ENCODE data around the gene TMA7B. TPM values are rescaled to one million over a fixed set of nuclear protein-coding genes. Genes with fewer than 3 reads are reported as not detected.

TMA7B gene
- total RNA-seq, 4 donors from 2014 or later = 0.27 TPM; not detected in 3

- 42 to 45% methylated on average over 6 of the region's 6 CpGs for WGBS, 2 donors
- H3K4me3 ChIP-seq (ENCODE audit: low read depth, poor library complexity, severe bottlenecking) = no peak overlapping the region
- no peak for TF ChIP-seq POLR2A (IDR thresholded peaks at IDR 0.05)
- TF ChIP-seq, protein P1, sequence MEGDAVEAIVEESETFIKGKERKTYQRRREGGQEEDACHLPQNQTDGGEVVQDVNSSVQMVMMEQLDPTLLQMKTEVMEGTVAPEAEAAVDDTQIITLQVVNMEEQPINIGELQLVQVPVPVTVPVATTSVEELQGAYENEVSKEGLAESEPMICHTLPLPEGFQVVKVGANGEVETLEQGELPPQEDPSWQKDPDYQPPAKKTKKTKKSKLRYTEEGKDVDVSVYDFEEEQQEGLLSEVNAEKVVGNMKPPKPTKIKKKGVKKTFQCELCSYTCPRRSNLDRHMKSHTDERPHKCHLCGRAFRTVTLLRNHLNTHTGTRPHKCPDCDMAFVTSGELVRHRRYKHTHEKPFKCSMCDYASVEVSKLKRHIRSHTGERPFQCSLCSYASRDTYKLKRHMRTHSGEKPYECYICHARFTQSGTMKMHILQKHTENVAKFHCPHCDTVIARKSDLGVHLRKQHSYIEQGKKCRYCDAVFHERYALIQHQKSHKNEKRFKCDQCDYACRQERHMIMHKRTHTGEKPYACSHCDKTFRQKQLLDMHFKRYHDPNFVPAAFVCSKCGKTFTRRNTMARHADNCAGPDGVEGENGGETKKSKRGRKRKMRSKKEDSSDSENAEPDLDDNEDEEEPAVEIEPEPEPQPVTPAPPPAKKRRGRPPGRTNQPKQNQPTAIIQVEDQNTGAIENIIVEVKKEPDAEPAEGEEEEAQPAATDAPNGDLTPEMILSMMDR (IDR thresholded peaks at IDR 0.05) = no peak
- intact Hi-C loops (cut with DNase I; ENCODE audit: low total_unique reads) = no loop called here
- no peak for DNase-seq (ENCODE audit: low spot score in 2 of 2)
Observed at GRCh38 chr22:40004836-40005235, 44.6 kb downstream of the TMA7B start.

- 39 to 59% methylated on average over 8 of the region's 8 CpGs for WGBS, 2 donors
- TF ChIP-seq POLR2A (IDR thresholded peaks at IDR 0.05) = no peak
- TF ChIP-seq, protein P1 (IDR thresholded peaks at IDR 0.05) = no peak
- intact Hi-C loops (cut with DNase I; ENCODE audit: low total_unique reads) = no loop called here
Observed at GRCh38 chr22:40006641-40007040, 46.4 kb downstream of the TMA7B start.

GRCh38 chr22:40007853-40008710 is 47.9 kb downstream of the TMA7B start:
- intact Hi-C loops (cut with DNase I; ENCODE audit: low total_unique reads) = no loop called here
- WGBS, 2 donors = 51 to 53% methylated on average over 27 of the region's 27 CpGs
- TF ChIP-seq, protein P1 (IDR thresholded peaks at IDR 0.05) = no peak
- TF ChIP-seq POLR2A (IDR thresholded peaks at IDR 0.05) = no peak
- no peak for DNase-seq (ENCODE audit: low spot score in 2 of 2)
- no peak overlapping the region for H3K4me3 ChIP-seq (ENCODE audit: low read depth, poor library complexity, severe bottlenecking)

More at GRCh38 chr22:40006641-40007040, 46.4 kb downstream of the TMA7B start:
- DNase-seq (ENCODE audit: low spot score in 2 of 2) = no peak
- no peak overlapping the region for H3K4me3 ChIP-seq (ENCODE audit: low read depth, poor library complexity, severe bottlenecking)

DNA sequence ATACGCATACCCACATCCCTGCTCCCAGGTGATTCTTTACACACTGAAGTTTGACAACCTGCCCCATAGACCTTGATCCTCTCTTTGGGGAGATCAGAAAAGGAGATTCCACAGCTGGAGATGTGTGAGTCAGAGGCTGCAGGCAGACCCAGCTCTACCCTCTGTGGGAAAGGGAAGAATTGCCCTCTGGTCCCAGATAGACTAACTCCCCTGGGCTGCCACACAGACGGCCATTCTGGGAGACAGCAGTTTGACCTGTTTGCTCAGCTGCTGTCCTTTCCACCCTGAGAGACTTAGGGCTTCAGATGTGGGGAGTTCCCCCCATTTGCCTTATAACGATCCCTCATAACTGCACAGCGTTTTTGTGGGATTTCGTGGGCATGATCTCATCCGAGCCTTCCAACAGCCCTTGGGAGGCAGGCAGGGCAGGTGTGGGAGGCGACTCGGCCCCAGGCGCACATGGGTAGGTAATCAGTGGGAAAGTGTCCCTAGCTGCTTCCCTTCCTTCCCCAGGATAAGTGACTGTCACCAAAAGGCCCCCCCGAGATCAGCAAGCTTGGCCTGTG is 48.6 kb downstream of the TMA7B start:
- TF ChIP-seq, protein P1 (IDR thresholded peaks at IDR 0.05) = no peak
- no peak for TF ChIP-seq POLR2A (IDR thresholded peaks at IDR 0.05)
- 40 to 51% methylated on average over 10 of the region's 10 CpGs for WGBS, 2 donors
- H3K4me3 ChIP-seq (ENCODE audit: low read depth, poor library complexity, severe bottlenecking) = no peak overlapping the region
- intact Hi-C loops (cut with DNase I; ENCODE audit: low total_unique reads) = no loop called here
- no peak for DNase-seq (ENCODE audit: low spot score in 2 of 2)

- DNase-seq (ENCODE audit: low spot score in 2 of 2) = no peak
- WGBS, 2 donors = 9 to 15% methylated on average over 11 of the region's 11 CpGs
Observed at GRCh38 chr22:40009292-40009774, 49.1 kb downstream of the TMA7B start.

More at GRCh38 chr22:40009292-40009774, 49.1 kb downstream of the TMA7B start:
- intact Hi-C loops (cut with DNase I; ENCODE audit: low total_unique reads) = no loop called here
- no peak for TF ChIP-seq POLR2A (IDR thresholded peaks at IDR 0.05)
- TF ChIP-seq, protein P1 (IDR thresholded peaks at IDR 0.05) = no peak
- H3K4me3 ChIP-seq (ENCODE audit: low read depth, poor library complexity, severe bottlenecking) = no peak overlapping the region
